Stimulated activated CD4-positive, alpha-beta T cell treated with anti-CD3 and anti-CD28 coated beads, Interleukin-4, amount 100 ng/mL, for 1 hour (primary cell): Measurements from ENCODE around the gene BCL11B.

Experiments used
- DNase-seq: peaks from one replicate; pipeline ENCODE4 v3.0.0-alpha.2; 2020

Gene BCL11B

GRCh38 chr14:99177046-99177655, 94.8 kb downstream of the BCL11B start:
- no peak for DNase-seq

- DNase-seq = no peak
Measured at GRCh38 chr14:99176156-99176945, 95.6 kb downstream of the BCL11B start.

- no peak for DNase-seq
Measured at GRCh38 chr14:99175331-99176155, 96.5 kb downstream of the BCL11B start.

DNA sequence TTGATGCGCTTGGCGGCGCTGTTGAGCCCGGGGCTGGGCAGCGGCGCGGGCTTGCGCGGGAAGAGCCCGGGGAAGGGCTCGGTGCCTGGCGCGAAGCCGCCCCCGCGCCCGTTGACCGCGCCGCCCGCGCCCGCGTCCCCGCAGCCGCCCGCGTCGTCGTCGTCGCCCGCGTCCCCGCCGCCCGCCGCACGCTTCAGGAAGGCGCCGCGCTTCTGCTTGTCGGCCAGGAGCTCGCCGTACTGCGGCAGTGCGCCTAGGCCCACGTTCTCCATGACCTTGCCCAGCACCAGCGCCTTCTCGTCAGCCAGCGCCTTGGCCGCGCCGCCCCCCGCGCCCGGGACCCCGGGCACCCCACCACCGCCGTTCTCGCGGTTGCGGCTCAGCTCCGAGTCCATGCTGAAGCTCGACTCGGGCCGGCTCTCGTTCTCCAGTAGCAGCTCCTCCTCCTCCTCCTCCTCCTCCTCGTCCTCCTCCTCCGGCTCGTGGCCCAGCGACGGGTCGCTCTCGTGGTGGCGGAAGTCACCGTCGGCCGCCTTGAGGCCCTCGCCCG, 97.2 kb downstream of the BCL11B start:
- no peak for DNase-seq

DNA sequence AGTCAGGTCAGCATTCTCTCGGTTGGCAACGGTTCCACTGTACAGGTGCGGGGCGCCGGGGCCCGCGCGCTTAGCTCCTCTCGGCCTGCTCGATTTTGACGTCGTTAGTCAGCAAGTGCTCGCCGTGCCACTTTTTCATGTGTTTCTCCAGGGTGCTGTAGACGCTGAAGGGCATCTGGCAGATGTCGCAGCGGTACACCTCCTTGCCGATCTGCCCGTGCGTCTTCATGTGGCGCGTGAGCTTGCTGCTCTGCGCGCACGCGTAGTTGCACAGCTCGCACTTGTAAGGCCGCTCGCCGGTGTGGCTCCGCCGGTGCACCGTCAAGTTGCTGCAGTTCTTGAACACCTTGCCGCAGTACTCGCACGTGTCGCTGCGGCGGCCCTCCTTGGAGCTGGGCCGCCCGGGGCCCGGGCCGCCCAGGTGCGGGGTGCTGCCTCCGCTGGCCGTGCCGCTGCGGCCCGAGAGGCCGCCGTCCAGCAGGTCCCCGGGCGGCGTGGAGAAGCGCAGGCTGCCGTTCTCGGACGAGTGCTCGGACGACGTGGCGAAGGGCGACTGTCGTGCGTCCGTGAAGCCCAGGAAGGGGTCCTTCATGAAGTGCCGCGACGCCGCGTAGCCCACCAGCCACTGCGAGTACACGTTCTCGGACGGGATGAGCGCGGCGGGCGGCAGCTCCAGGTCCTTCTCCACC, 97.8 kb downstream of the BCL11B start:
- DNase-seq = no peak

- no peak for DNase-seq
Measured at GRCh38 chr14:99173506-99173905, 98.5 kb downstream of the BCL11B start.

- DNase-seq = no peak
Measured at GRCh38 chr14:99173086-99173485, 98.9 kb downstream of the BCL11B start.

GRCh38 chr14:99171396-99171795, 100.6 kb downstream of the BCL11B start:
- no peak for DNase-seq

DNA sequence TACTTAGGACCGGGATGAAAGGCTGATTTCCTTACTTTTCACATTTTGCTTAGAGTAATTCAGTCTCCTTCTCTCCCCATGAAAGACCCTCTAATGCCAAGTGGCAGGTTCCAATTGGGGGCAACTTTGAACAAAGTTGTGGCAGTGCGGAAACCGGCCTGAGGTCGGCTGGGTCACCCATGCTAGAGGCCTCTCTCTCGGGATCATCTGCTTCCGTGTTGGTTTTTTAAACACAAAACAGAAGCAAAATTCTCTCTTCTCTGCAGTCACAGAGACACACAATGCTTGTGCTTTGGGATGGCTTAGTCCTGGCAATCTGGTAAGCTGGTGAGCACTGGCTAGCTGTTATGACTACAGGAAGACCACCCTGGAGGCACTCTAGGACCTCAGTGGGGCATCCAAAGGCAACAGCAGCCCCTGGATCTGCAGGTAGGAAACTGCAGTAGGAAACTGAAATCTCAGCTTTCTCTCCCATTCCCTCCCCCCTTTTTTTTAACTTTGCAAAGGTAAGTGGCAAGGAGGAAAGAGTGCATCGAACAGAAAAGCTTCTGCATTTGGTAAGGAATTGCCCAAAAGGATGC, 102.1 kb downstream of the BCL11B start:
- DNase-seq = no peak

DNA sequence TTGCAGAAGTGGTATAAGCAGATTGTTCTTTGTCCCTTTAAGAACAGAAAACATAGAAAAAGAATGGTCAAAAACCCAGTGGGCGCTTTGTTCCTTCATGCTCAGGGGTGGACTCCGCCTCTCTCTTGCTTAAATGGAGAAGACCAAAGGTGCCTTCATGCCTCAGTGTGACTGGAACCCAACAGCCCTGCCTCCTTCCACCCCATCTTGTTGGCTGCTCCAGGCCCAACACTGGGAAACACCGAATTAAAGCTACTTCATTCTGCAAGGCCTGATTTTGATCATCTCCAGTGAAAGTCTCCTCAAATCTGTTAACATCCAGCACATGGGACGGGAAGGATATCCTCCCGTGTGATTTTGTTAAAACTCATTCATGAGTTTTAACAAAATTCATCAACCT, 103.7 kb downstream of the BCL11B start:
- no peak for DNase-seq

GRCh38 chr14:99166506-99166905, 105.5 kb downstream of the BCL11B start:
- no peak for DNase-seq

DNA sequence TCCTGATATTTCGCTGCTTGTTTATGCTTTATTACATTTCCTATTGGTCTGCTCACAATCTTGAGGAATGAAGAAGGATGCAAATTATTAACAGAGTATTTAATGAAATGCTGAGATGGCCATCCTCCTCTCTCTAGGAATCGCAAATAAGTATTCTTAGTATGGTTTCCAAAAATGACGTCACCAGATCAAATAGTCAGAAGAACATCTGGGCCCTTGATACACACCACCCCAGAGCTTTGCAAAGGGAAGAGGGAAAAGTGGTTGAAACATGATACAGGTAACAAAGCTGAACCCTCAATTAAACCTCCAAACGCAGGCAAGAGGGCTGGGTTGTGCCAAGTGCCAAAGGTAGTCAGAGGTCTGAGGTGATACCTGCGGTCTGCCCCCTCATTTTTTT, 107.3 kb downstream of the BCL11B start:
- DNase-seq = no peak

GRCh38 chr14:99163446-99163845, 108.6 kb downstream of the BCL11B start:
- DNase-seq = no peak

GRCh38 chr14:99159341-99160340, 112.4 kb downstream of the BCL11B start:
- no peak for DNase-seq

DNA sequence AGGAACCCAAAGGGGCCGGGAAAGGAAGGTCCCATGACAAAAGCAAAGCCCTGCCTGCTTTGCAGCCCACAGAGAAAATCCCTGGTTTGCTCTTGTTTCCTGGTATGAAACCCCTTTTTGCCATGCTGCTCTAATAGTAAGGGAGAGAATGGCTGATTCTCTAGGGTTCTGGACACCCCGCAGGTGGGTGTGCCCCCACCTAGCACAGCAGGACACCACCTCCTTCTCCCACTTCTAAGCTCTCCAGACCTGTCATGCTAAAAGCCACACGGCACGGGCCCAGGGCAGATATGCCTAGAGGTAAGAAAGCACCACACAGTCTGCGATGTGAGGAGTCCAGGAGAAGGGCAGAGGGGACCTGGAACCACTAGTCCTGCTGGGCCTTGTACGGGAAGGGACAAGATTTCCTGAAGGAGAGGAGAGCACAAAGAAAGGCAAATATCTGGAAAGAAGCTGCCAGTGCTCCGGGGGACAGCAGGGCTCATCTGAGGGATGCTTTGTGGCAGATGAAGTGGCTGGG, 113.3 kb downstream of the BCL11B start:
- no peak for DNase-seq

DNA sequence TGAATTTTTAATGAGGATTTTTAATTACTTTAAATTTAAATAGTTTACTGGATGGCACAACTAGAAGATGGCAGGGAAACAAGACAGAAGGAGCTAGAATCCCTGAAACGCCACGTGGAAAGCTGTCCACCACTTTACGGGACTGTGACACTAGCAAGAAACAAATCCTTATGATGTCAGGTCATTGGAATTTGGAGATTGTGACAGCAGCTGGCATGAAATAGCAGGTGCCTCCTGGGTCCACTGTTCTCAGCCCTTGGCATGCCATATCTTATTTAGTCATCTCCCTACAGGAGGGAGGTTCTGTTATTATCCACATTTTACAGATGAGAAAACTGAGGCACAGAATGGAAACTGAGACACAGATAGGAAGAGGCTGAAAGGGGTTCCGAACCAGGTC, 113.8 kb downstream of the BCL11B start:
- no peak for DNase-seq

DNA sequence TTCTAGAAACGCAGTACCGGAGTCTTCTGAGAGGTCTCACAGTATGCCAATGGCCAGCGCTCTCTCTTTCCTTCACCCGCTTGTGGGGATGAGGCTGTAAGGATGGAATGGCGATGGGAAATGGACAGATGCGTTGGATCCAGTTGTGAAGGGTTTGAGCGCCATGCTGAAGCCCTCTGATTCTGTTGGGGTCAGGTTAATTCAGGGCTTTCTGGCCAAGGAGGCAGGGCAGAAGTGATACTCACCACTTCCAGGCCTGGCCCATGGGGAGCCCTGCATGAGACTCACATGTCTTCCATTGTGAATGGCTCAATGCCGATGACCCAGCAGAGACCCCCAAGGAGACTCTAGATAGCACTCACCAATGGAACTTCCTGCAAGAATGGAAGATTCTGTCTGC, 114.3 kb downstream of the BCL11B start:
- DNase-seq = no peak

- no peak for DNase-seq
Measured at GRCh38 chr14:99157246-99157645, 114.8 kb downstream of the BCL11B start.

DNA sequence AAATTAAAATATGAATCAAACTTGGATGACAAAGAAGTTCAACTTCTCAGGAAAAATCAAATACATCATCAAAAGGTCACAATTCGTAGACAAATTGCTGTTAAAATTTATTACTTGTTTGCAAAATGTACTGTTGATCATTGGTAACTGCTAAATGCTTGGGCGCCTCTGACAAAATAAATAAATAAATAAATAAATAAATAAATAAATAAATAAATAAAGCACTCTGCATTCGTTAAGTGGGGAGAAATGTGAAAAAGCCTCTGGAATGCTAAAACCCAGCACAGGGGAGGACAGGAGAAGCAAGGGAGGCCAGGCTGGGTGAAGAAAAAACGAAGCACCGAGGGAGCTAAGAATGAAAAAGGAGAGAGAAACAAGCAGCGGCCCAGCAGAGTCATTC, 115.2 kb downstream of the BCL11B start:
- DNase-seq = no peak

DNA sequence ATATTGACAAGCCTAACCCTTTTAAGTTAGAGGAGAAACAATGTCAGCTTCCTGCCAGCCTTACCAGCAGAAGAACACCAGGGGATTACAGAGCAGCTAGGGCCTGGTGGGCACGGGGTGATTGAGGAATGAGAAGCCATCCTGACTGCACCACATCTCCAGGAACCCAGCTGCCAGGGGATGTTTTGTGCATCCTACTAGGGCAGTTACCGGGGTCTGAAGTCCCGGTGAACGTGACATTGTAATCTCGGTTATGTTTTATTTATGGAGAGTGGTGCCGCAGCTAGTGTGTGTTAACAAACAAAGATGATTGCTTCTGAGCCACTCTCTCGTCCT, 115.9 kb downstream of the BCL11B start:
- no peak for DNase-seq
